ENCODE measurements around the gene TMEM253.

TMEM253 gene

GRCh38 chr14:21105095-21105494 lies 4.2 kb downstream of the TMEM253 start:
- no peak for DNase-seq

DNA sequence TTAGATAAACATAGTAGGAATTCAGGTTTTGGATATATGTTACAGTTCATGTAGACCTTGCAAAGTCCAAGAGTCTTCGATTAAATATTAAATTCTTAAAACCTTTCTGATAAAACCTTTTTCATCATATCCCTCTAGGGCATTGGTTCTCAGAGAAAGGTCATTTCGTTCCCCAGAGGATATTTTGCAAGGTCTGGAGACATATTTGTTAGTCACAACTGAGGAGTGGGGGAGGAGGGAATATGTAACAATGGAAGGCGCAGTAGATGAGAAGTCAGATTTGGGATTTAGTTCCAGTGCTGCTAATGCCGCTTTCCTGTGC lies 5.3 kb downstream of the TMEM253 start:
- DNase-seq = no peak

- DNase-seq = peak; percentile 71 to 89 (median 85)
Observed at GRCh38 chr14:21106498-21107282, 5.8 kb downstream of the TMEM253 start.

DNA sequence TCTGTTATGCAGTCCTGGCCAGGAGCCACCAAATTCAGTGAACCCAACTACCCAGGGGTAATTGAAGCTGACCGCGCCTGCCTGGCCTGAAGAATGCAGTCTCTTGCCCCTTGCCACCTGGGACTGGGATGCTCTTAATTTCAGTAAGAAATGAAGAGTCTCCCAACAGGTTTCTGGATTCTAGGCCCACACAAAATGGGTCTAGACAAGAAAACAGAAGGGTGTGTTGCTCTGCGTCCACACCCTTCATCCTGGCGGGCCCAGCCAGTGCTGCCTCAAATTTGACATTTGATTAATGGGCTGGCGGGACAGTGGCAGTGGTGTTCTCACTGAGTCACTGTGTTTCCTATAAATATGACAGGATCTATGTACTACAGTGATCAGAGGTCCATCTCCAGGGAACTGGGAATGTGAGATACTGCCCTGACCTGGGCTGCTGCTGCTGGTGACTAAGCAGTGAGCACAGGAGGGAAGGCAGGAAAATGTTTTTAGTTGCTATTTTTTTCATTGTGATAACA lies 6.5 kb downstream of the TMEM253 start:
- no peak for DNase-seq

- no peak for DNase-seq
Observed at GRCh38 chr14:21108791-21109190, 7.9 kb downstream of the TMEM253 start.

GRCh38 chr14:21109377-21110138 lies 8.7 kb downstream of the TMEM253 start:
- no peak for DNase-seq

DNA sequence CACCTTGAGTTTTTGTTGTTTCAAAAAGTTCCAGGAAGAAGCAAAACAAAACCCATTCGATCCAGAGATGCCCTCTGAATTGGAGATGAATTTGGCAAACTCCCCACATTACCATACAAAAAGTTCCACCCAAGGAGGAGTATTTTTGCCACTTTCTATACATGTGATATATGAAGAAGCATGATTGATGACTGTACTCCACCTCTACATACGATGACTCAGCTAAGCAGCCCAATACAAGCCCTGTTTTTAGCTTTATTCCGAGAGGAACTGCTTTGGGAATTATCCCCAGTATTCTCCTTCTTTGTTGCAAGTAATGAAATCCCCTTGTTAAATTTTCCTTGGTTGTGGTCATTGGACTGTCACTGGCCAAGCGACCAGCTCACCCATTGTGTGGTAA lies 11.4 kb downstream of the TMEM253 start:
- no peak for DNase-seq

DNA sequence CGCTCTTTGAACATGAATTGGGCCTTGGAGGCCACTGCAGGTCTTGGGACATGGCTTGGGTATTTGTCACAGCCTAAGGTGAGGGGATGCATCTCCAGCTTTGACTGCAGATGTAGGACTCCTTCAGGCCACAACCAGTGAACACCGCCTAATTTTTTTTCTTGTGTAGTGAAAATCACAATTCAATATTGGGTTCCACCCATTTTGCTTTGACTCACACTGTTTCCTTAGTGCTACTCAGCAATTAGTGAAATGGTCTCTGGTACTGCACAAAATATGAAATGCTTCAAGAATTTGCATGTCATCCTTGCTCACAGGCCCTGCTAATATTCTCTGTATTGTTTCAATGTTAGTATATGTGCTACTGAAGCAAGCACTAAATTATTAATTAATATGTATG lies 12.5 kb downstream of the TMEM253 start:
- no peak for DNase-seq

GRCh38 chr14:21118933-21119332 lies 18.1 kb downstream of the TMEM253 start:
- no peak for DNase-seq

GRCh38 chr14:21120686-21121085 lies 19.8 kb downstream of the TMEM253 start:
- DNase-seq = no peak

GRCh38 chr14:21121122-21121521 lies 20.3 kb downstream of the TMEM253 start:
- no peak for DNase-seq

DNA sequence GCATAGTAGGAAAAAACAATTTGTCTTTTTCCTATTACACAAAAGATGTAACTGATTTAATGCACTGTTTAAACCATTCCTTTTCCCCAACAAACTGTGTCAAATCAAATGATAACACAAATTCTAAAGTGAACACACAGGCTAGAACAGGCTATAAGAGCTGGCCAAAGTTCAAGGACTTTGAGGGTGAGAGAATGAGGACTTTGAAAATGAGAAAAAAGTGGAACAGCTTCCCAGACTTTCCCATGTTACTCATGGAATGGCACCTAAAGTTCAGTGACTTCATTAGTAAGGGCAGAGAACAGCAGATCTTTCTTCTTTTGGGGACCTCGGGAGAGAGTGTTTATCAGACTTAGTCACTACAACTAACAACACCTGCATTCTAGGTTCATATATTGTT lies 22.6 kb downstream of the TMEM253 start:
- DNase-seq = no peak

DNA sequence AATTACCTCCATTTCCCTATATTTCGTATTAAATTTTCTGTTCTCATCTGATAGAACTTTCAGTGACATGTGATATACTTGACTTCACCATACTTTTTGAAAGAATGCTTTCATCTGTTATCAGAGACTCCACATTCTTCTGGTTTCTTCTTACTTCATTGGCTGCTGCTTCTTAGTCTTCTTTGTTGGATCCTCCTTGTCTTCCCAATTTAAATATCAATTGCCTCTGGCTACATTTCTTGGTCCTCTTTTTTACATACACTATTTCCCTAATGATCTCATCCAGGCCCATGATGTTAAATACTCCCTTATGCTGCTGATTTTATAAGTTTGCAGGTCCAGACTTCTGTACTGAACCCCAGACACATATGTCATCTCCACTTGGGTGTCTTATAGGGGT lies 33.0 kb downstream of the TMEM253 start:
- DNase-seq = no peak

GRCh38 chr14:21136024-21136423 lies 35.2 kb downstream of the TMEM253 start:
- peak in 1 of 3 experiments; percentile 40 for DNase-seq

GRCh38 chr14:21142357-21142756 lies 41.5 kb downstream of the TMEM253 start:
- DNase-seq = no peak

DNA sequence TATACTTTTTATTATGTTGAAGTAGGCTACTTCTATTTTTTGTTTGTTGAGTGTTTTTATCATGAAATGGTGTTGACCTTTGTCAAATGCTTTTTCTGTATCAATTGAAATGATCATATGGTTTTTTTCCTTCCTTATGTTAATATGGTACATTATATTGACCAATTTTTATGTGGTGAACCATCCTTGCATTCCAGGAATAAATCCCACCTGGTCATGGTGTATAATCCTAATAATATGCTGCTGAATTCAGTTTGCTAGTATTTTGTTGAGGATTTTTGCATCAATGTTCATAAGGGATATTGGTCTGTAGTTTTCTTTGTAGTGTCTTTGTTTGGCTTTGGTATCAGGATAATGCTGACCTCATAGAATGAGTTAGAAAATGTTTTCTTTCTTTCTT lies 44.6 kb downstream of the TMEM253 start:
- no peak for DNase-seq

GRCh38 chr14:21149641-21150367 lies 48.9 kb downstream of the TMEM253 start:
- no peak for DNase-seq
